Heart left ventricle (tissue), 16 donors: ENCODE results near the gene LPCAT1. TPM values are rescaled to one million over a fixed set of nuclear protein-coding genes. Genes with fewer than 3 reads are reported as not detected.
A peak's percentile ranks its signal among the peaks of the same experiment; 100 is the strongest.

Source experiments
- ATAC-seq, 4 donors: fragments of 200-7000 bp; cut with Tn5 transposase; one replicate each; pipeline ENCODE4 v1.9.1; 2020 to 2022; ENCODE audit warnings: moderate library complexity in 4 of 4, mild to moderate bottlenecking in 3 of 4, moderate number of reproducible peaks in 1 of 4
- DNase-seq, 5 donors: peaks; one replicate each; pipeline ENCODE4 v3.0.0-alpha.2; 2020
- H3K27ac ChIP-seq, 12 donors: fragments of 200-600 bp; sonication (generic) in 4 of 12; one replicate each; pipeline versions ENCODE4 v1.5.0 to v1.8.0; 2016 to 2022; ENCODE audit warnings: mild to moderate bottlenecking in 2 of 12
- H3K27me3 ChIP-seq, 9 donors: fragments of 200-600 bp; sonication (generic) in 2 of 9; one replicate each; pipeline versions ENCODE4 v1.5.1 to v1.8.0; 2016 to 2022; ENCODE audit warnings: mild to moderate bottlenecking in 3 of 9
- H3K36me3 ChIP-seq, 9 donors: fragments of 200-600 bp; sonication (generic) in 2 of 9; one replicate each; pipeline versions ENCODE4 v1.5.0 to v1.8.0; 2018 to 2022; ENCODE audit warnings: mild to moderate bottlenecking in 2 of 9
- H3K4me1 ChIP-seq, 12 donors: fragments of 200-600 bp; sonication (generic) in 4 of 12; one replicate each; pipeline versions ENCODE4 v1.5.0 to v1.8.0; 2016 to 2022; ENCODE audit warnings: mild to moderate bottlenecking in 3 of 12
- H3K4me3 ChIP-seq, 12 donors: fragments of 200-600 bp; sonication (generic) in 4 of 12; one replicate each; pipeline versions ENCODE4 v1.5.0 to v1.8.0; 2017 to 2022; ENCODE audit warnings: mild to moderate bottlenecking in 9 of 12, moderate library complexity in 4 of 12
- H3K9me3 ChIP-seq, 12 donors: fragments of 200-600 bp; sonication (generic) in 4 of 12; one replicate each; pipeline versions ENCODE4 v1.5.0 to v1.8.0; 2016 to 2022; ENCODE audit warnings: mild to moderate bottlenecking in 1 of 12
- POLR2A ChIP-seq, 2 donors: fragments of 450-650 bp; IDR thresholded peaks; one replicate each; pipeline ENCODE4 v1.6.1; 2017; ENCODE audit warnings: antibody characterized with exemption in 2 of 2, mild to moderate bottlenecking in 2 of 2, moderate library complexity in 2 of 2
- WGBS, 4 donors: extraction: QIAGEN DNeasy Blood & Tissue Kit in 2 of 4; methylation state at CpG; one replicate each; pipeline versions ENCODE4 v1.1.5 to v1.1.7; 2013 to 2018; 5-methylcytosine and 5-hydroxymethylcytosine counted together
- intact Hi-C, 10 donors: fragments of 100-400 bp; cut with DNase I; formaldehyde crosslinking; loops; one replicate each; pipeline versions ENCODE4 v1.11.1 to v1.14.2; 2022
- polyA plus RNA-seq, 2 donors: library from polyadenylated mRNA; stranded (reverse); fragments of 200-250 nt; gene quantifications; one replicate each; pipeline ENCODE4 v1.2.3, GENCODE V29; 2013
- total RNA-seq, 9 donors: library from RNA; depleted of rRNA in 2 of 9; stranded (reverse); fragments of >200 nt in 2 of 9; fragmentation: NEBNext Ultra II Directional in 3 of 9; extraction: Animal tissue kit (Norgen Biotek cat#: 25700) in 3 of 9; gene quantifications; one replicate each; pipeline versions ENCODE4 v1.1.0 to v1.2.4, GENCODE V29; 2016 to 2023
- TF ChIP-seq, protein P1 (sequence below), 12 donors: fragments of 200-600 bp; sonication (generic) in 4 of 12; IDR thresholded peaks; one replicate each; pipeline versions ENCODE4 v1.5.0 to v1.8.0; 2018 to 2022; ENCODE audit warnings: antibody characterized with exemption in 12 of 12, mild to moderate bottlenecking in 5 of 12
- donor health status: ischemic (EF 13 %, LVEDD 7.1; RV severe dilation, severe dysfunction).
- donor health status: healthy with polysubstance abuse.
- donor health status: DM: no; HTN: yes; CAD: no.
- donor health status: DM: no; HTN: no; CAD: no.
- donor health status: ischemic (EF 25% LVEDD 6.9; RV normal size, moderate dysfunction).
- donor health status: ischemic (EF 25% LVEDD 5.7; RV mildly dilated, moderate dysfunction).
- donor health status: healthy.
- donor health status: DM: yes; HTN: yes; CAD: no.
- donor health status: ischemic (EF 35%, LVEDD 5.7; RV mildly dilated, moderate dysfunction).
- donor health status: nonischemic (EF 11% LVEDD 7.7; RV severe dilation, severe dysfunction).
- donor health status: DM: yes; HTN: yes; CAD: no.
- donor health status: PGD.
- donor health status: ischemic (EF 29% LVEDD 5.4; RV normal size, mild dysfunction).
- donor health status: nonischemic (EF 23%, LVEDD 6.1; RV moderate dilation, normal function).

The LPCAT1 gene
- total and polyA plus RNA-seq, 11 donors, result 8.2 to 30.6 (median 9.9) TPM

DNA sequence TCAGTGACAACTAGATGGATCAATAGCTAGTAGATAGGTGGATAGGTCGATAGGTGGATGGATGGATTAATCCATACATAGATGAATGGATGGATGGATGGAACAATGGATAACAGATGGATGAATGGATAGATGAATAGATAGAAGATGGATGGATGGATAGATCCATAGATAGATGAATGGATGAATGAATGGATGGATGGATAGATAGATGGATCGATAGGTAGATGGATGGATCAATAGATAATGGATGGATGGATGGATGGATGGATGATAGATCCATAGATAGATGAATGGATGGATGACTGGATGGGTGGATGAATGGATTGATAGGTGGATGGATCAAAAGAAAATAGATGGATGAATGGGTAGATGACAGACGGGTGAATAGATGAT is 83.7 kb downstream of the LPCAT1 start:
- WGBS, 4 donors, result 82 to 89% (median 83%) methylated on average over 3 of the region's 3 CpGs
- intact Hi-C loops, result no loop called here
- H3K27ac ChIP-seq, result no peak overlapping the region
- no peak for TF ChIP-seq POLR2A (IDR thresholded peaks at IDR 0.05)
- TF ChIP-seq, protein P1, sequence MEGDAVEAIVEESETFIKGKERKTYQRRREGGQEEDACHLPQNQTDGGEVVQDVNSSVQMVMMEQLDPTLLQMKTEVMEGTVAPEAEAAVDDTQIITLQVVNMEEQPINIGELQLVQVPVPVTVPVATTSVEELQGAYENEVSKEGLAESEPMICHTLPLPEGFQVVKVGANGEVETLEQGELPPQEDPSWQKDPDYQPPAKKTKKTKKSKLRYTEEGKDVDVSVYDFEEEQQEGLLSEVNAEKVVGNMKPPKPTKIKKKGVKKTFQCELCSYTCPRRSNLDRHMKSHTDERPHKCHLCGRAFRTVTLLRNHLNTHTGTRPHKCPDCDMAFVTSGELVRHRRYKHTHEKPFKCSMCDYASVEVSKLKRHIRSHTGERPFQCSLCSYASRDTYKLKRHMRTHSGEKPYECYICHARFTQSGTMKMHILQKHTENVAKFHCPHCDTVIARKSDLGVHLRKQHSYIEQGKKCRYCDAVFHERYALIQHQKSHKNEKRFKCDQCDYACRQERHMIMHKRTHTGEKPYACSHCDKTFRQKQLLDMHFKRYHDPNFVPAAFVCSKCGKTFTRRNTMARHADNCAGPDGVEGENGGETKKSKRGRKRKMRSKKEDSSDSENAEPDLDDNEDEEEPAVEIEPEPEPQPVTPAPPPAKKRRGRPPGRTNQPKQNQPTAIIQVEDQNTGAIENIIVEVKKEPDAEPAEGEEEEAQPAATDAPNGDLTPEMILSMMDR (IDR thresholded peaks at IDR 0.05), result no peak
- H3K36me3 ChIP-seq, result no peaks in the 10 kb centered on the region
- ATAC-seq, result no peak
- peaks cover 0 to 8% (median 4%) of the 10 kb centered on the region in 12 donors for H3K4me1 ChIP-seq
- DNase-seq, result no peak
- no peak overlapping the region for H3K4me3 ChIP-seq
- H3K27me3 ChIP-seq, result peaks cover 24 to 68% (median 41%) of the 10 kb centered on the region in 9 donors
- peaks cover 0 to 8% (median 0%) of the 10 kb centered on the region in 12 donors for H3K9me3 ChIP-seq

DNA sequence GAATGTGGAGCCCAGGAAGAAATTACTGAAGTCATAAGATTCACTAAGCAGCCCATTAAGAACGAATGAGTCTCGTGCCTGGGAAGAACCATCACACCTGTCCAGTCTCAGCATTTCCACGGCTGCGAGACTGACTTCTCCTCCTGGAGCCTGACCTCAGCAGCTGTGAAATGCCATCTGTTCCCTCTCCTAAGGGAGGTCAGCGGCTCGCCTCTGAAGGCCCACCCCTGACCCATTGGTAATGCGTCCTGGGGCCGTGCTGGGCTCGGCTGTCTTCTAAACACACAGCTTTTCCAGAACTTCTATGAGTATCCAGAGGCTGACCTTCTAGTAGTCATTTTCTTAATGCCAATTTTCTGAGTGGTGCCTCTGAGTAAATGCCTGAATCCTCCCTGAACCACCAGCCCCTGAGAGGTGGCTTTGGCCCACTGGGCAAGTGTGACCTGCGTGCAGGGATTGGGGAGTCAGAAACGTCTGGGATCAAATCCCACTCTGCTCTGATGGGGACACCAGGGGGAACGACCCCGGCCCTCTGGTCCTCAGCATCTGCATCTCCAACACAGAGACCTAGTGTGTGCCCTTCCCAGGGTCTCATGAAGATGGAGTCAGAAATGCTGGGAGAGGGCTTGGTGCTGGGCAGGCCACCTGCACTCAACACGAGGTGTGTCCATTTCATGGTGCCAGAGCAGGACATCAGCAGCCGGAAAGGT is 84.2 kb downstream of the LPCAT1 start:
- H3K9me3 ChIP-seq, result peaks cover 0 to 8% (median 0%) of the 10 kb centered on the region in 12 donors
- no peak for DNase-seq
- intact Hi-C loops, result no loop called here
- H3K27ac ChIP-seq, result no peak overlapping the region
- 74 to 83% (median 82%) methylated on average over 15 of the region's 15 CpGs for whole genome bisulfite sequencing, 4 donors
- TF ChIP-seq, protein P1 (IDR thresholded peaks at IDR 0.05), result no peak
- no peak for TF ChIP-seq POLR2A (IDR thresholded peaks at IDR 0.05)
- H3K27me3 ChIP-seq, result peaks cover 20 to 63% (median 36%) of the 10 kb centered on the region in 9 donors
- no peak overlapping the region for H3K4me3 ChIP-seq
- no peak for ATAC-seq
- H3K4me1 ChIP-seq, result peaks cover 0 to 3% (median 0%) of the 10 kb centered on the region in 12 donors
- no peaks in the 10 kb centered on the region for H3K36me3 ChIP-seq

DNA sequence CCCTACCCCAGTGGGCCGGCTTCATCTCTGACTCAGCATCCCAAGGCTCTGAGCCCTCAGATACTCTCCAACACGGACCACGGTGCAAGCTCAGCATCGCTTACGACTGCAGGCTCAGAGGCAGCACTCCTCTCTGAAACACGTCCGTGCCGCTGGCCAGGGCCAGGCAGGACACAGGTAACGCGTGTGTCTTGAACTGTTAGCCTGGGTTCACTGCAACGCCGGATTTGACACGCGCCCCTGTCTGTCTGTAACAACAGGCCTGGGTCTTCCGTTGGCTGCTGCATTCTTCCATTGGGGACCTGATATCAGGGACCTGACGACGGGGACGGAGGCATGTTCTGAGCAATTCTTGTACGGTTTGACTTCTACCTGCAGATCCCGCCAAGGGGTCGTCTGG is 84.9 kb downstream of the LPCAT1 start:
- H3K27ac ChIP-seq, result no peak overlapping the region
- H3K27me3 ChIP-seq, result peaks cover 13 to 56% (median 29%) of the 10 kb centered on the region in 9 donors
- TF ChIP-seq POLR2A (IDR thresholded peaks at IDR 0.05), result no peak
- TF ChIP-seq, protein P1 (IDR thresholded peaks at IDR 0.05), result no peak
- H3K9me3 ChIP-seq, result peaks cover 0 to 8% (median 0%) of the 10 kb centered on the region in 12 donors
- WGBS, 4 donors, result 85 to 86% (median 86%) methylated on average over 21 of the region's 21 CpGs
- intact Hi-C loops, result no loop called here
- no peak for ATAC-seq
- H3K4me1 ChIP-seq, result no peaks in the 10 kb centered on the region
- peak in 1 of 5 donors; percentile 14 for DNase-seq
- no peak overlapping the region for H3K4me3 ChIP-seq
- H3K36me3 ChIP-seq, result no peaks in the 10 kb centered on the region

- no peak for TF ChIP-seq POLR2A (IDR thresholded peaks at IDR 0.05)
- TF ChIP-seq, protein P1 (IDR thresholded peaks at IDR 0.05), result no peak
- ATAC-seq (no peak), DNase-seq (no peak)
- H3K27ac ChIP-seq, result no peak overlapping the region
- H3K36me3 ChIP-seq, result no peaks in the 10 kb centered on the region
- no peak overlapping the region for H3K4me3 ChIP-seq
- 84 to 89% (median 87%) methylated on average over 25 of the region's 25 CpGs for WGBS, 4 donors
- H3K9me3 ChIP-seq, result peaks cover 0 to 8% (median 0%) of the 10 kb centered on the region in 12 donors
- intact Hi-C loops, result no loop called here
- no peaks in the 10 kb centered on the region for H3K4me1 ChIP-seq
- peaks cover 11 to 47% (median 21%) of the 10 kb centered on the region in 9 donors for H3K27me3 ChIP-seq
Measured at GRCh38 chr5:1437876-1438559, 85.7 kb downstream of the LPCAT1 start.
